Vagina (tissue), 2 donors: ENCODE results near the gene ABTB1. TPM values are rescaled to one million over a fixed set of nuclear protein-coding genes. Genes with fewer than 3 reads are reported as not detected.
"Not testable (repeated sequence)": the region's sequence is repeated elsewhere in the genome, so short reads cannot be mapped to it uniquely, and the experiment has no call there.

Source experiments
- DNase-seq, 2 donors: peaks; one replicate each; pipeline ENCODE4 v3.0.0-alpha.2; 2017; ENCODE audit errors: extremely low spot score in 2 of 2
- H3K27ac ChIP-seq: fragments of 200-600 bp; sonication (generic); one replicate; pipeline ENCODE4 v1.5.1; 2019
- H3K27me3 ChIP-seq: fragments of 200-600 bp; sonication (generic); one replicate; pipeline ENCODE4 v1.5.1; 2019
- H3K36me3 ChIP-seq, 2 donors: fragments of 200-600 bp; sonication (generic); one replicate each; pipeline ENCODE4 v1.5.1; 2017 to 2019
- H3K4me1 ChIP-seq: fragments of 200-600 bp; sonication (generic); one replicate; pipeline ENCODE4 v1.5.1; 2019
- H3K4me3 ChIP-seq, 2 donors: fragments of 200-600 bp; sonication (generic); 1 replicate in 1 of 2; 2 replicates in 1 of 2; pipeline ENCODE4 v1.5.1; 2016 to 2019
- H3K9me3 ChIP-seq: fragments of 200-600 bp; sonication (generic); one replicate; pipeline ENCODE4 v1.5.1; 2019
- CTCF ChIP-seq, 3 experiments: fragments of 450-650 bp in 2 of 3; fragments of 200-600 bp in 1 of 3; sonication (generic) in 1 of 3; IDR thresholded peaks; one replicate each; pipeline ENCODE4 v1.5.1; 2017 to 2019; ENCODE audit warnings: antibody characterized with exemption in 3 of 3, mild to moderate bottlenecking in 2 of 3, moderate library complexity in 2 of 3
- POLR2A ChIP-seq, 2 donors: fragments of 450-650 bp; IDR thresholded peaks; one replicate each; pipeline ENCODE4 v1.6.1; 2017; ENCODE audit warnings: antibody characterized with exemption in 2 of 2, mild to moderate bottlenecking in 2 of 2, moderate library complexity in 2 of 2
- POLR2AphosphoS5 ChIP-seq, 2 donors: sonication (generic); formaldehyde crosslinking; IDR thresholded peaks; one replicate each; pipeline ENCODE4 v1.9.0; 2017; ENCODE audit warnings: antibody characterized with exemption in 2 of 2, mild to moderate bottlenecking in 2 of 2, low read depth in 1 of 2; ENCODE audit not compliant: insufficient read depth in 1 of 2
- intact Hi-C: fragments of 100-400 bp; cut with DNase I; formaldehyde crosslinking; loops from one replicate; pipeline ENCODE4 v1.15.1; 2023
- total RNA-seq: library from RNA; depleted of rRNA; stranded (reverse); fragments of >200 nt; gene quantifications from one replicate; pipeline ENCODE4 v1.2.3, GENCODE V29; 2016

ABTB1 gene
- total RNA-seq, 1 donor from 2014 or later = 59.7 TPM

- intact Hi-C loops = no loop called here
- Histone ChIP-seq H3K9me3 (no peaks in the 10 kb centered on the region), H3K36me3 (peaks cover 0 to 10% of the 10 kb centered on the region in 2 donors), H3K27me3 (no peaks in the 10 kb centered on the region), H3K4me3 (no peak overlapping the region), H3K4me1 (peaks cover 24% of the 10 kb centered on the region), H3K27ac (no peak overlapping the region)
- TF ChIP-seq POLR2A (IDR thresholded peaks at IDR 0.05) = no peak
- no peak for DNase-seq
Observed at GRCh38 chr3:127678611-127679533, 6.1 kb downstream of the ABTB1 start.

GRCh38 chr3:127679534-127680145 lies 6.9 kb downstream of the ABTB1 start:
- no peak overlapping the region for H3K27ac ChIP-seq
- TF ChIP-seq POLR2AphosphoS5 (IDR thresholded peaks at IDR 0.05; ENCODE audit: insufficient read depth in 1 of 2, low read depth in 1 of 2) (no peak), CTCF (IDR thresholded peaks at IDR 0.05) (no peak), POLR2A (IDR thresholded peaks at IDR 0.05) (no peak)
- DNase-seq = no peak
- H3K36me3 ChIP-seq = peaks cover 0 to 10% of the 10 kb centered on the region in 2 donors
- no peaks in the 10 kb centered on the region for H3K27me3 ChIP-seq
- intact Hi-C loops = no loop called here
- H3K4me3 ChIP-seq = no peak overlapping the region
- H3K4me1 ChIP-seq = peaks cover 16% of the 10 kb centered on the region
- no peaks in the 10 kb centered on the region for H3K9me3 ChIP-seq

- H3K4me3 ChIP-seq = no peak overlapping the region
- H3K27me3 ChIP-seq = no peaks in the 10 kb centered on the region
- no peak overlapping the region for H3K27ac ChIP-seq
- no peaks in the 10 kb centered on the region for H3K9me3 ChIP-seq
- H3K4me1 ChIP-seq = peaks cover 12% of the 10 kb centered on the region
- intact Hi-C loops = no loop called here
- TF ChIP-seq POLR2AphosphoS5 (IDR thresholded peaks at IDR 0.05; ENCODE audit: insufficient read depth in 1 of 2, low read depth in 1 of 2) (no peak), POLR2A (IDR thresholded peaks at IDR 0.05) (no peak)
- DNase-seq = peak in 1 of 2 donors; percentile 55
- H3K36me3 ChIP-seq = peaks cover 0 to 10% of the 10 kb centered on the region in 2 donors
Observed at GRCh38 chr3:127680146-127680661, 7.5 kb downstream of the ABTB1 start.

GRCh38 chr3:127680798-127681221 lies 8.1 kb downstream of the ABTB1 start:
- intact Hi-C loops = no loop called here
- peaks cover 6% of the 10 kb centered on the region for H3K4me1 ChIP-seq
- H3K4me3 ChIP-seq = no peak overlapping the region
- H3K27ac ChIP-seq = no peak overlapping the region
- TF ChIP-seq POLR2A (IDR thresholded peaks at IDR 0.05) (no peak), POLR2AphosphoS5 (IDR thresholded peaks at IDR 0.05; ENCODE audit: insufficient read depth in 1 of 2, low read depth in 1 of 2) (no peak), CTCF (IDR thresholded peaks at IDR 0.05) (no peak)
- peaks cover 0 to 10% of the 10 kb centered on the region in 2 donors for H3K36me3 ChIP-seq
- no peaks in the 10 kb centered on the region for H3K9me3 ChIP-seq
- H3K27me3 ChIP-seq = no peaks in the 10 kb centered on the region
- DNase-seq = peak in 1 of 2 donors; percentile 93

- intact Hi-C loops, DNase-seq: not testable (repeated sequence)
Observed at GRCh38 chr3:127682175-127682554, 9.4 kb downstream of the ABTB1 start.

GRCh38 chr3:127682561-127682960 lies 9.8 kb downstream of the ABTB1 start:
- H3K4me1 ChIP-seq = no peaks in the 10 kb centered on the region
- peak in 1 of 2 donors; percentile 85 for DNase-seq
- H3K36me3 ChIP-seq = peaks cover 0 to 4% of the 10 kb centered on the region in 2 donors
- no peak overlapping the region for H3K4me3 ChIP-seq
- no peak overlapping the region for H3K27ac ChIP-seq
- TF ChIP-seq POLR2A (IDR thresholded peaks at IDR 0.05) (no peak), CTCF (IDR thresholded peaks at IDR 0.05) (no peak), POLR2AphosphoS5 (IDR thresholded peaks at IDR 0.05; ENCODE audit: insufficient read depth in 1 of 2, low read depth in 1 of 2) (no peak)
- intact Hi-C loops = no loop called here
- no peaks in the 10 kb centered on the region for H3K27me3 ChIP-seq
- H3K9me3 ChIP-seq = no peaks in the 10 kb centered on the region

More at GRCh38 chr3:127682175-127682554, 9.4 kb downstream of the ABTB1 start:
- H3K27me3 ChIP-seq, H3K36me3 ChIP-seq, H3K4me1 ChIP-seq, H3K27ac ChIP-seq, H3K4me3 ChIP-seq, H3K9me3 ChIP-seq: not testable (repeated sequence)
